Endometrial microvascular endothelial cells (primary cell): ENCODE results near the gene ZYX. TPM values are rescaled to one million over a fixed set of nuclear protein-coding genes. Genes with fewer than 3 reads are reported as not detected.
"Not testable (repeated sequence)": the region's sequence is repeated elsewhere in the genome, so short reads cannot be mapped to it uniquely, and the experiment has no call there.

Experiments
- in situ Hi-C: cut with HindIII; loops from 2 replicates; pipeline ENCODE4 v1.10.0; 2017; ENCODE audit warnings: low sequenced_read_pairs, low pct_unique_long_range_greater_than_20kb; ENCODE audit errors: inconsistent ontology term
- total RNA-seq: library from RNA; depleted of rRNA; stranded (reverse); fragments of >200 nt; gene quantifications from one replicate; pipeline ENCODE4 v1.2.3, GENCODE V29; 2015; ENCODE audit errors: inconsistent ontology term

The ZYX gene
- total RNA-seq, 1 donor from 2014 or later: 485 TPM

- in situ Hi-C loops: no loop called here
These were observed 1.1 kb downstream of the ZYX start for GRCh38 chr7:143382126-143382790.

GRCh38 chr7:143382791-143383641 is 1.9 kb downstream of the ZYX start:
- in situ Hi-C loops: no loop called here

- in situ Hi-C loops: no loop called here
These were observed 2.5 kb downstream of the ZYX start for GRCh38 chr7:143383642-143383957.

- in situ Hi-C loops: no loop called here
These were observed 3.0 kb downstream of the ZYX start for GRCh38 chr7:143384148-143384547.

GRCh38 chr7:143384661-143385631 is 3.8 kb downstream of the ZYX start:
- in situ Hi-C loops: no loop called here

GRCh38 chr7:143385891-143386781 is 5.0 kb downstream of the ZYX start:
- in situ Hi-C loops: no loop called here

GRCh38 chr7:143387156-143387975 is 6.2 kb downstream of the ZYX start:
- in situ Hi-C loops: no loop called here

GRCh38 chr7:143388051-143388450 is 6.9 kb downstream of the ZYX start:
- in situ Hi-C loops: no loop called here

- in situ Hi-C loops: no loop called here
These were observed 7.5 kb downstream of the ZYX start for GRCh38 chr7:143388491-143389101.

- in situ Hi-C loops: no loop called here
These were observed 8.4 kb downstream of the ZYX start for GRCh38 chr7:143389316-143390103.

- in situ Hi-C loops: no loop called here
These were observed 9.1 kb downstream of the ZYX start for GRCh38 chr7:143390104-143390772.

- in situ Hi-C loops: no loop called here
These were observed 9.7 kb downstream of the ZYX start for GRCh38 chr7:143390773-143391317.

GRCh38 chr7:143391462-143392404 is 10.6 kb downstream of the ZYX start:
- in situ Hi-C loops: no loop called here

GRCh38 chr7:143392427-143392826 is 11.3 kb downstream of the ZYX start:
- in situ Hi-C loops: not testable (repeated sequence)

- in situ Hi-C loops: no loop called here
These were observed 11.7 kb downstream of the ZYX start for GRCh38 chr7:143392875-143393266.
